HG03066 (cell line): ENCODE measurements around the gene PEX14.

Experiments
- ATAC-seq: cut with Tn5 transposase; IDR thresholded peaks from one replicate; pipeline ENCODE4 v1.9.1; 2021; ENCODE audit warnings: low read depth; ENCODE audit not compliant: unreplicated experiment

PEX14 gene

DNA sequence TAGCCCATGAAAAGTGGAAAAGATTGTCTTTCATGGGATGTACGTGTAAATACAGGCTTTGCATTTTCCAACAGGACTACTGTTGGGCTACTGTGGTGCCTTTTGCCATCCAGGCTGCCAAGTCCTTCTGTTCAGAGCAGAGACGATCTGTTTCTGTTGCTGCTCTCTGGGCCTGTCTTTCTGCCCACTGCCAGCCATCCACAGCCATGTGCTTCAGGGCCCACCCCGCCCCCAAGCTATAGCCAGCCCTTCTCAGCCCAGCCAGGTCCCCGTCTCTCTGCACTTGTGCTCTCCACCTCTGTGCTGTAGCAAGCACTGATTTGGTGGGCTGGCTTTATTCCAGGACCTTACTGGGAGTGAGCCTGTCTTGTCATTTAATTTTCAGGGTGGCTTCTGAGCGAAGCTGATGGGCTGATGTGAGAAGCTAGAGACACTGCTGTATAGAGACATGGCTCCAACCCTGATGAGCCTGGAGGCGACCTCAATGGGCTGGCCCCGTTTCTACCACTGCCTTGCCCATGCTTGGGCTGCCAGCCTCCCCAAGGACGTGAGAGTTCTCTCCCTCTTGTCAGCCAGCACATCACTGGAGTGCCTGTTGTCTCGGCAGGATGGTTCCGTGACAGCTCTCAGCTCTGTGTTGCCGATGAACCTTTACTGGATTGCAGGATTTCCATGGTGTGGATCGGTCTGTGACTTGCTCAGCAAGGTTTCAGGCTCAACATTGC is 137.8 kb downstream of the PEX14 start:
- ATAC-seq, result no peak

GRCh38 chr1:10613340-10613739 is 138.6 kb downstream of the PEX14 start:
- ATAC-seq, result no peak

GRCh38 chr1:10613861-10614260 is 139.1 kb downstream of the PEX14 start:
- no peak for ATAC-seq

- no peak for ATAC-seq
Observed at GRCh38 chr1:10614377-10615225, 139.9 kb downstream of the PEX14 start.

GRCh38 chr1:10615332-10615731 is 140.6 kb downstream of the PEX14 start:
- no peak for ATAC-seq

DNA sequence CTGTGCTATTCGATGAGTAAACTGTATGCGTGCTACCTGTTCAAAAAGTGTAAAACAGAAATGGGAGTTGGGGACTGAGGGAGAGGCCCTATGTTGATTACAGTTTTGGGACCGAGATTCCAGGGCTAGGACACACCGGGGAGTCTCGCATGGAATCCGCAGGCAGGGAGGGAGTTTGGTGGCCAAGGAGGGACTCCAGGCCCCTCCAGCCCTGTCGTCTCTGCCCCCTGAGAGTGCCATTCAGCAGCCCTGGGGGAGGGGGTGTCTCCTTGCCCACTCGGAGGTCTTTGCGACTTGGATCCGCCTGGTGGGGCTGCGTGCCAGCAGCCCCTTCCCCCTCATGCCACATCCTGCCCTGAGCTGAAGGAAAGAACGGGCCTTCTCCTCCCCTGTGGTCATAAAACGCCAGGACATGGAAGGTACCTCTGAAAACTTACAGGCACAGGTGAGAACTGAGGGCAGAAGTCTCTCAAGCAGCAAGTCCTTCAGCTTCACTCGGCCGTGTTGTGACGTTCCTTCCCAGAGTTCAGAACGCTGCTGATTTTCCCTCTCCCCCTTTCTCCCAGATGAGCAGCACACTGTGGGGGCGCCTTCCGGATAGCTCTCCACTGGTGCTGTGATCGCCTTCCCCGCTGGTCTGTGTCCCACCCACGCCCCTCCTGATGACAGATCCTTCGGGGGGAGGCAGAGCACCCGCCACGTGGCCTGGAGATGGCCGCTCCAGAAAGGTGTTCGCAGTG is 141.4 kb downstream of the PEX14 start:
- no peak for ATAC-seq

- no peak for ATAC-seq
Observed at GRCh38 chr1:10616696-10617095, 141.9 kb downstream of the PEX14 start.

DNA sequence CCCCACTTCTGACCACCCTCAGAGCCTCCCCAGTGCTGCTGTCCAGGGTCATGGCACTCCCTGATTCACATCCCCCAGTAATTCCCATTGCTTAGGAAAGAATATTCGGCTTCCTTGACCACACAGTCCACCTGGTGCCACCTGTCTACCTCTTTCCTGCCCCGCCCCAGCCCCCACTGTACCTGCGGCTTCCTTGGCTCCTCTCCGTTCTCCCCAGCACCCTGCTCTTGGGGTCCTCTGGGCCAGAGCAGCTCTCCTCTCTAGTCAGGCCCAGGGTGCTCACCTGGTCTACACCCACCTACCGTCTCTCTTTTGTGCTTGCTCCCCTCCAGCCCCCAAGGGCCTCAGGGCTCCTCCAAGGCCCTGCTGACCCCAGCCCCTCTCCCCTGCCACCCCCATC is 142.6 kb downstream of the PEX14 start:
- no peak for ATAC-seq

DNA sequence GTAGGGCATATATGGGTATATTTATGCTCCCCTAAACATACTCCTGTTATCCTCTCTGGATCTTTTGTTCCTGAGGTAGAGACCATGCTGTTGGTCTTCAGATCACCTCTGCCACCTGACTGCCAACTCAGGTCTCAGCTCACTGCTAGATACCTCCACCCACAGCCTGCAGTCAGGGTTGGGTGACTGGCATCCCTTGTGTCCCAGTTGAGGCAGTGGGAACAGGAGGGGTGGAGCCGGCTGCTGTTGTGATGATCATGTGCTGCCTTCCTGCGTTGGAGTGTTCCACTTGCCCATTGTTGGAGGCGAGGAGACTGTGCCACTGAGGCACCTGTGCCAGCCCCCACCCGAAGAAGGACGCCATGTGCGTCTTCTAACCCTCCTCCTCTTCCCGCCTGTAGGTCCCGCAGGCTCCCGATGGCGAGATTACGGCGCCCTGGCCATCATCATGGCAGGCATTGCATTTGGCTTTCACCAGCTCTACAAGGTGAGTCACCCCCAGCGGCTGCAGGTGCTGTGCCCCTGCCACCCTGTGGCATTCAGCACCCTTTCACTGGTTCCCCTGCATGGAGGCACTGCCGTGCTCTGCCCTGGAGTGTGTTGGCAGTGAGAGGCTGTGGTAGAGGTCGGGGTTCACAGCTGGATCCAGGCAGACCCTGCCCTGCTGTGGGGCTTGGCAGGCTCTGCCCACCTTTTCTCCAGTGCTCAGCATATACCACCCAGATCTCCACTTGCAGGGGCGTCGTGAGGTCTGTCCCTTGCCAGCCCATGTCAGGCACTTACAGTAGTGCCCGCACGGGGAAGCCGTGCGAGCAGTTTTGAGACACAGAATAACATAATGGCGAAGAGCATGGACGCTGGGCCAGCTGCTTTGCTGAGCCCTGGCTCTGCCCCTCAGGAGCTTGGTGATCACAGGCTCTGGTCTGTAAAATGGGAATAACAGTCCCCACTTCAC is 143.5 kb downstream of the PEX14 start:
- no peak for ATAC-seq

DNA sequence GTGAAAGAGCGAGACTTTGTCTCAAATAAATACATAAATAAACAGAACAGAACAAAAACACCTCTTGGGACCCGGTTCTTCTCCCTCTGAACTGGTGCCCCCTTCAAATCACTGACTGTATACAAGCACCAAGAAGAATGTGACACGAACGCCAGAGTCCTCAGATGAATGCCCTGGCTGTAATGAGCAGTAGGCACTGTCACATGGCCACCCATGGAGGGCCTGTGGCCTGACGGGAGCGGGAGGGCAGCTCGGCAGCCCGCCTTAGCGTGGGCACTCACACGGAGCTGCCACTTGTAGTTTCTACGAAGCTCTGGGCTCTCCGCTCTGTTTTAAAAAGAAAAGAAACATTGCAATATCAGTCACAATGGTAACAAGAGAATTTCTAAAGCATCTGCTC is 146.0 kb downstream of the PEX14 start:
- ATAC-seq, result no peak

- no peak for ATAC-seq
Observed at GRCh38 chr1:10621906-10622305, 147.2 kb downstream of the PEX14 start.

DNA sequence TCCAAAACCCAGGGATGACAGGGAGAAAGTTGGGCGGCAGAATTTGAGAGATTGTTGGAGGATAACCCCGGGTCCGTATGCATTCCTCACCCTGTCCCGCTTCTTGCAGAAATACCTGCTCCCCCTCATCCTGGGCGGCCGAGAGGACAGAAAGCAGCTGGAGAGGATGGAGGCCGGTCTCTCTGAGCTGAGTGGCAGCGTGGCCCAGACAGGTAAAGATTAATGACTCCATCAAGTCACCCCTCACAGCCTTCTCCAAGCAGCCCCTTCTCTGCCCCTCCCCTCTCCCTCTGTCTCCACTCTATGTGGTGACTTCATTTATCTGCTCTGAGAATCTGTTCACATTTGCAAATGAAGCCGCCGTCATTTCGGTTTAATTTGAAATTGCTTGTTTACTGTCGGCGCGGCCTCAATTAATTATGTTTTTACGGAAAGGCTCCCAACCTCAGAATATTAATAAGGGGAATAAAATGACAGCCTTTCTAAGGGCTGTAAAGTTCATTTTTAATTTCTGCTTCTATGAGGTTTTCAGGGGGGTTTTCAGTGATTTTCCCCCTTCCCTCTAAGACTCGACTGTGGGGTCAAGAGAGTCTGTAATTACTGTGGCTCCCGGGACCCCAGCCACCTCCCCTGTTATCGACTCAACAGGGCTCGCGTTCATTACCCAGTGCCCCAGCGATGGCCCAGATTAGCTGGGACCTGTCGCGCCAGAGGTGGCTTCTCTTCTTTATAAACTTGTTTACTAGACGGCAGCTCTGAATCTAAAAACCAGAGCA is 148.3 kb downstream of the PEX14 start:
- no peak for ATAC-seq

DNA sequence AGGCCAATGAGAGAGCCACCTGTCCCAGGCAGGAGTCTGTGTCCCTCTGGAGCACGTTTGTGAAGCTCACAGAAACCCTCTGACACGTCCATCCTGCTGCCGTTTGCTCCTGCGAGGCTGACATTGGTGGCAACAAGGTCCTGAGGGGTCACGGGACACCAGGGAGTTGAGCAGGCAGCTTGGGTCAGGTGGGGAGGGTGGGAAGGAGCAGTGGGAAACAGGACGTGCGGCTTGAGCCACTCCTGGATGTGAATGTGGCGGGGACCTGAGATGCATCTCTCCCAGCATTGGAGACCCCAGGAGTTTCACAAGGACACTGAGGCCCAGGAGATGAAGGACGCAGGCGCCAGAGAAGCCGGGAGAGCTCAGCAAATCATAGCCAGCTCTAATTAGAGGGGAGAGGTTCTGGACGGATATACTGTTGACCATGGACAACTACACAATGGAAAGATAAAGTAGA is 149.0 kb downstream of the PEX14 start:
- no peak for ATAC-seq

GRCh38 chr1:10624256-10625050 is 149.7 kb downstream of the PEX14 start:
- ATAC-seq, result no peak

DNA sequence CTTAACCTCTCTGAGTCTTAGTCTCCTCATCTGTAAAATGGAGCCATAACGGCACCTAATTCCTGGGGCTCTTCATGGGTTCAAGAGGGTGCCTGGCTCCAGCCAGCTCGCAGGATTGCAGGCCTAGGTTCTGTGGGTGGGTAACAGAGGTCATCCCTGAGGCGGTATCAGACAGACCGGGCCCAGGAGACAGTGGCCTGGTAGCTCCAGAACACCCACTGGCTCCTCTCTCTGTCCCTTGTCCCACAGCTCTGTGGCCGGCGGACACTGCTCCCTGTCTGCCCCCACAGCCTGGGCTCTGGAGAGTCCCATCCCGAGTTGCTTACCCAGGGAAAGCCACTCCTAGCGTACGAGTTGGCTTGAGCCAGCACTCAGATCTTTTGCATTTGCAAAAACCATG is 150.3 kb downstream of the PEX14 start:
- no peak for ATAC-seq

GRCh38 chr1:10625554-10625953 is 150.8 kb downstream of the PEX14 start:
- no peak for ATAC-seq

DNA sequence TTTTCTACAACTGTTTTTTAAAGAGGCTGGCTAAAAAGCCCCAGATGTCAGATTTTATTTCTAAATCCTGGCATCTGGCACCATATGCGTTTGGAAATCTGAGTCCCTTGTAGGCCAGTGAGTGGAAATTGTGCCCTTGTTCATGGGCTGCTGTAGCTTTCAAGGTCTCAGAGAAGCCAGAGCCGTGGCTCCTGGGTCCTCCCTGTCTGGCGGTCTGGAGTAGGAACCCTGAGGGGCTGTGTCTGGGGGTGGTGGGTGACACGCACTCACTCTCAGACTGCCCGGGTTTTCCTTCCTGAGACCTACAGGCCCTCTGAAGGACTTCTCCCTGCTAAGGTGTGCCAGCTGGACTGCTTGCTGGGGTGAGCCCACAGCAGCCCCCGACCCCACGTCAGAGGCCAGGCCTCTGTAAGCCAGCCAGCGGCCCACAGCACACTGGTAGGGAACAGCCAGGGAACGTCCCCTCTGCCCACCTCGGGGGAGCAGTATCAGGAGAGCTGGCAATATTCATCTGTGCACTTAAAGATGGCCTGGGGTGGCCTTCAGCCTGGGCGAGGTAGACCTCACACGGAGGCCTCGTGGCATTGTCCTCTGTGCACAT is 151.5 kb downstream of the PEX14 start:
- no peak for ATAC-seq

DNA sequence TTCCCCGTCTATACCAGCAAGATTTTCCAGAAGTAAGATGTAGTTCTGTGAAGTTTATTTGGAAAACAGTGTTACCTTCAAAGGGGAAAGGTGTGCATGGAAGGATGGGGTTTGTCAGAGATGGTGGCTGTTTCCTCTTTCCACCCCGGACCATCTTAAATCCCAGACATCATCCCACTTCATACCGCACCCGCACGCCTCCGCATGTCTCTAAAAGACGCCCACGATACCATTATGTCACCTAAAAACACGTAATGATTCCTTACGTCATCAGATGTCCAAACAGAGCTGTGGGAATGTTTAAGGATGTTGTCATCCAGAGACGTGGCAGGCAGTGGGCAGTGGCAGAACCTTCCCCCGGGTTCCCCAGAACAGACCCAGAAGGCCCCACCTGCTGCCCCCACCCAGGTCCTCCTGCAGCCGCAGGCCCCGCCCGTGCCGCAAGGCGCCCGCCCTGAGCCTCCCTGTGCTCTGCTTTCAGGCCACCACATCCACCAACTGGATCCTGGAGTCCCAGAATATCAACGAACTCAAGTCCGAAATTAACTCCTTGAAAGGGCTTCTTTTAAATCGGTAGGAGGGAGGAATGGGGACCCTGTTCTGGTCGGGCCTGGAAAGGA is 152.2 kb downstream of the PEX14 start:
- ATAC-seq, result no peak
